H9 (cell line): ENCODE measurements around the gene CHAF1B. TPM values are rescaled to one million over a fixed set of nuclear protein-coding genes. Genes with fewer than 3 reads are reported as not detected.

Experiments
- DNase-seq: peaks from one replicate; pipeline ENCODE4 v3.0.0-alpha.2; 2017
- H2AFZ ChIP-seq: one replicate; pipeline ENCODE4 v1.6.1; 2013; ENCODE audit warnings: mild to moderate bottlenecking, low read length, control low read depth, moderate library complexity
- H2AK5ac ChIP-seq: 2 replicates; pipeline ENCODE4 v1.6.1; 2013; ENCODE audit warnings: low read length, control low read depth, mixed read lengths; ENCODE audit not compliant: insufficient read length
- H2BK120ac ChIP-seq: one replicate; pipeline ENCODE4 v1.6.1; 2013; ENCODE audit warnings: low read depth, mild to moderate bottlenecking, low read length, control low read depth, inconsistent platforms; ENCODE audit not compliant: poor library complexity, severe bottlenecking
- H2BK12ac ChIP-seq: 2 replicates; pipeline ENCODE4 v1.6.1; 2013; ENCODE audit warnings: low read length, control low read depth, mixed read lengths, low read depth; ENCODE audit not compliant: insufficient read length
- H2BK15ac ChIP-seq: 2 replicates; pipeline ENCODE4 v1.6.1; 2013; ENCODE audit warnings: low read depth, low read length, control low read depth
- H2BK20ac ChIP-seq: one replicate; pipeline ENCODE4 v1.6.1; 2013; ENCODE audit warnings: low read depth, mild to moderate bottlenecking, low read length, control low read depth, inconsistent platforms; ENCODE audit not compliant: poor library complexity, severe bottlenecking
- H2BK5ac ChIP-seq: 2 replicates; pipeline ENCODE4 v1.6.1; 2013; ENCODE audit warnings: low read length, control low read depth, mixed read lengths; ENCODE audit not compliant: insufficient read length
- H3K14ac ChIP-seq: 2 replicates; pipeline ENCODE4 v1.6.1; 2013; ENCODE audit warnings: low read length, control low read depth; ENCODE audit not compliant: insufficient read depth
- H3K18ac ChIP-seq: 2 replicates; pipeline ENCODE4 v1.6.1; 2013; ENCODE audit warnings: low read depth, mild to moderate bottlenecking, mixed read lengths, low read length, control low read depth; ENCODE audit not compliant: insufficient read length
- H3K23ac ChIP-seq: 2 replicates; pipeline ENCODE4 v1.6.1; 2013; ENCODE audit warnings: low read length, control low read depth, mixed read lengths, low read depth; ENCODE audit not compliant: insufficient read length
- H3K23me2 ChIP-seq: 2 replicates; pipeline ENCODE4 v1.6.1; 2013; ENCODE audit warnings: low read depth, mild to moderate bottlenecking, mixed read lengths, low read length, control low read depth; ENCODE audit not compliant: insufficient read length, poor library complexity, severe bottlenecking
- H3K27ac ChIP-seq: 2 replicates; pipeline ENCODE4 v1.5.1; 2013; ENCODE audit warnings: low read length, control low read depth, mixed read lengths, low read depth; ENCODE audit not compliant: insufficient read length
- H3K27me3 ChIP-seq: 2 replicates; pipeline ENCODE4 v1.6.1; 2013; ENCODE audit warnings: low read length, control low read depth, inconsistent platforms; ENCODE audit not compliant: insufficient read depth
- H3K4ac ChIP-seq: 2 replicates; pipeline ENCODE4 v1.6.1; 2013; ENCODE audit warnings: low read depth, mild to moderate bottlenecking, control low read depth, inconsistent platforms, low read length, moderate library complexity
- H3K4me1 ChIP-seq: 2 replicates; pipeline ENCODE4 v1.6.1; 2013; ENCODE audit warnings: low read length, control low read depth, inconsistent platforms; ENCODE audit not compliant: insufficient read depth
- H3K4me2 ChIP-seq: 2 replicates; pipeline ENCODE4 v1.6.1; 2013; ENCODE audit warnings: low read length, control low read depth, mixed read lengths; ENCODE audit not compliant: insufficient read length, insufficient read depth
- H3K56ac ChIP-seq: 2 replicates; pipeline ENCODE4 v1.6.1; 2013; ENCODE audit warnings: low read depth, mild to moderate bottlenecking, mixed read lengths, low read length, control low read depth; ENCODE audit not compliant: insufficient read length
- H3K79me1 ChIP-seq: 2 replicates; pipeline ENCODE4 v1.6.1; 2013; ENCODE audit warnings: low read depth, mild to moderate bottlenecking, moderate library complexity, low read length, control low read depth, inconsistent platforms; ENCODE audit not compliant: insufficient read depth, poor library complexity, severe bottlenecking
- H3K79me2 ChIP-seq: 2 replicates; pipeline ENCODE4 v1.6.1; 2013; ENCODE audit warnings: low read length, control low read depth, inconsistent platforms; ENCODE audit not compliant: insufficient read depth
- H3K9ac ChIP-seq: 2 replicates; pipeline ENCODE4 v1.6.1; 2013; ENCODE audit warnings: low read length, control low read depth, mixed read lengths; ENCODE audit not compliant: insufficient read length; ENCODE audit errors: extremely low read depth
- H3K9me3 ChIP-seq: one replicate; pipeline ENCODE4 v1.6.1; 2013; ENCODE audit warnings: low read depth, low read length, inconsistent platforms; ENCODE audit not compliant: control insufficient read depth
- H3T11ph ChIP-seq: one replicate; pipeline ENCODE4 v1.6.1; 2013; ENCODE audit warnings: mild to moderate bottlenecking, low read length, control low read depth, inconsistent platforms
- H4K20me1 ChIP-seq: one replicate; pipeline ENCODE4 v1.6.1; 2013; ENCODE audit not compliant: control insufficient read depth, insufficient read length, insufficient read depth
- H4K5ac ChIP-seq: 2 replicates; pipeline ENCODE4 v1.6.1; 2013; ENCODE audit warnings: low read depth, mild to moderate bottlenecking, mixed read lengths, low read length, control low read depth; ENCODE audit not compliant: insufficient read length
- H4K8ac ChIP-seq: replicated peaks from 2 replicates; pipeline ENCODE4 v1.6.1; 2013; ENCODE audit warnings: low read length, control low read depth, mixed read lengths, low read depth; ENCODE audit not compliant: insufficient read length
- H4K91ac ChIP-seq: 2 replicates; pipeline ENCODE4 v1.6.1; 2013; ENCODE audit warnings: low read depth, mild to moderate bottlenecking, moderate library complexity, mixed read lengths, low read length, control low read depth; ENCODE audit not compliant: insufficient read length
- H3K27ac Mint-ChIP-seq, 3 experiments: 2 replicates in 2 of 3; 3 replicates in 1 of 3; pipeline ENCODE4 v1.8.0; 2020 to 2021; ENCODE audit warnings: mixed read lengths in 3 of 3, mild to moderate bottlenecking in 1 of 3, moderate library complexity in 1 of 3
- H3K27me3 Mint-ChIP-seq: 2 replicates; pipeline ENCODE4 v1.8.0; 2021; ENCODE audit warnings: low read depth, mild to moderate bottlenecking, moderate library complexity, mixed read lengths
- H3K36me3 Mint-ChIP-seq, 3 experiments: 2 replicates in 2 of 3; 3 replicates in 1 of 3; pipeline ENCODE4 v1.8.0; 2020 to 2021; ENCODE audit warnings: low read depth in 3 of 3, mixed read lengths in 3 of 3; ENCODE audit not compliant: insufficient read depth in 1 of 3
- H3K4me1 Mint-ChIP-seq, 2 experiments: 2 replicates each; pipeline ENCODE4 v1.8.0; 2020; ENCODE audit warnings: mixed read lengths in 2 of 2
- H3K4me3 Mint-ChIP-seq, 2 experiments: 2 replicates in 1 of 2; 3 replicates in 1 of 2; pipeline ENCODE4 v1.8.0; 2020 to 2021; ENCODE audit warnings: mild to moderate bottlenecking in 2 of 2, mixed read lengths in 2 of 2, moderate library complexity in 1 of 2
- H3K9me3 Mint-ChIP-seq, 2 experiments: 2 replicates in 1 of 2; 3 replicates in 1 of 2; pipeline ENCODE4 v1.8.0; 2020; ENCODE audit warnings: mild to moderate bottlenecking in 2 of 2, mixed read lengths in 2 of 2, moderate library complexity in 1 of 2
- CTCF ChIP-seq: fragments of 200-600 bp; sonication (generic); conservative IDR thresholded peaks from 3 replicates; pipeline ENCODE4 v1.8.0; 2021; ENCODE audit warnings: antibody characterized with exemption, mild to moderate bottlenecking
- WGBS: extraction: QIAGEN DNeasy Blood & Tissue Kit; methylation state at CpG from one replicate; pipeline ENCODE4 v1.1.7; 2013; ENCODE audit warnings: missing lambda C conversion rate, low lambda C conversion rate, mixed read lengths; ENCODE audit not compliant: insufficient read length; ENCODE audit errors: extremely low coverage; 5-methylcytosine and 5-hydroxymethylcytosine counted together
- total RNA-seq: library from RNA; stranded (reverse); gene quantifications from 2 replicates; pipeline ENCODE4 v1.2.1, GENCODE V29; 2021

The CHAF1B gene
- total RNA-seq, 1 experiment from 2014 or later: 19.3 TPM

- H2BK120ac ChIP-seq: no peak overlapping the region
- H3K14ac ChIP-seq: no peak overlapping the region
- H3K4ac ChIP-seq: no peak overlapping the region
- H2BK15ac ChIP-seq: no peak overlapping the region
- H2BK5ac ChIP-seq: no peak overlapping the region
- Mint-ChIP-seq H3K9me3 (no peaks in the 10 kb centered on the region), H3K4me1 (peaks cover 24 to 33% of the 10 kb centered on the region in 2 experiments), H3K36me3 (no peaks in the 10 kb centered on the region), H3K4me3 (no peak overlapping the region), H3K27ac (peak overlapping the region in 1 of 3 experiments; percentile 62; a peak in 2 of 7 replicates), H3K27me3 (no peaks in the 10 kb centered on the region)
- no peaks in the 10 kb centered on the region for H3K79me1 ChIP-seq
- no peak overlapping the region for H3K4me2 ChIP-seq
- no peak overlapping the region for H2BK20ac ChIP-seq
- H3K18ac ChIP-seq: no peak overlapping the region
- H3T11ph ChIP-seq: no peak overlapping the region
- no peaks in the 10 kb centered on the region for H3K23me2 ChIP-seq
- no peak overlapping the region for H2AFZ ChIP-seq
- no peak for TF ChIP-seq CTCF
- no peak overlapping the region for H2BK12ac ChIP-seq
- no peak for DNase-seq
- H3K27ac ChIP-seq: no peak overlapping the region
- H4K91ac ChIP-seq: no peak overlapping the region
- no peaks in the 10 kb centered on the region for H3K79me2 ChIP-seq
- H3K9me3 ChIP-seq: no peaks in the 10 kb centered on the region
- H3K4me1 ChIP-seq: peaks cover 7% of the 10 kb centered on the region; the same call in 1 of the 2 replicates
- H3K9ac ChIP-seq: no peak overlapping the region
- H4K20me1 ChIP-seq: no peaks in the 10 kb centered on the region
- H3K27me3 ChIP-seq: no peaks in the 10 kb centered on the region
- no peak overlapping the region for H2AK5ac ChIP-seq
- H3K23ac ChIP-seq: no peak overlapping the region
- no peak overlapping the region for H4K8ac ChIP-seq
- WGBS: no CpG with 5 or more reads among the region's 6 CpGs
- no peak overlapping the region for H4K5ac ChIP-seq
- H3K56ac ChIP-seq: no peak overlapping the region
Measured at GRCh38 chr21:36459098-36459497, 73.9 kb downstream of the CHAF1B start.
